ENCODE results near the gene ELAC2.

GRCh38 chr17:12959441-12959840, 58.4 kb downstream of the ELAC2 start:
- TF ChIP-seq CTCF (IDR thresholded peaks at IDR 0.05; ENCODE audit: low read depth, low read length) (no peak), EZH2phosphoT487 (IDR thresholded peaks at IDR 0.05; ENCODE audit: low read depth) (no peak)
